Measurements from ENCODE around the gene SRMS. TPM values are rescaled to one million over a fixed set of nuclear protein-coding genes. Genes with fewer than 3 reads are reported as not detected.

Gene SRMS
- total RNA-seq, 1 experiment from 2014 or later: not detected

GRCh38 chr20:63494420-63495166, 53.0 kb downstream of the SRMS start:
- Histone ChIP-seq H3K4me3 (no peak overlapping the region), H3K4me1 (replicated peaks) (peaks cover 20% of the 10 kb centered on the region), H3K27ac (no peak overlapping the region)

GRCh38 chr20:63494084-63494419, 53.5 kb downstream of the SRMS start:
- peaks cover 17% of the 10 kb centered on the region for H3K4me1 ChIP-seq (replicated peaks)
- no peak for DNase-seq (ENCODE audit: low read depth in 1 of 2, low spot score in 2 of 2)
- H3K4me3 ChIP-seq: no peak overlapping the region

More at GRCh38 chr20:63494420-63495166, 53.0 kb downstream of the SRMS start:
- H3K36me3 ChIP-seq: no peaks in the 10 kb centered on the region
- no peaks in the 10 kb centered on the region for H3K9me3 ChIP-seq (replicated peaks)
- peaks cover 16% of the 10 kb centered on the region for H3K27me3 ChIP-seq (replicated peaks)
- DNase-seq (ENCODE audit: low read depth in 1 of 2, low spot score in 2 of 2): no peak

GRCh38 chr20:63493563-63494020, 54.0 kb downstream of the SRMS start:
- Histone ChIP-seq H3K36me3 (no peaks in the 10 kb centered on the region), H3K4me1 (replicated peaks) (peaks cover 17% of the 10 kb centered on the region), H3K27ac (no peak overlapping the region), H3K4me3 (no peak overlapping the region), H3K27me3 (replicated peaks) (peaks cover 12% of the 10 kb centered on the region), H3K9me3 (replicated peaks) (no peaks in the 10 kb centered on the region)
- no peak for DNase-seq (ENCODE audit: low read depth in 1 of 2, low spot score in 2 of 2)

More at GRCh38 chr20:63494084-63494419, 53.5 kb downstream of the SRMS start:
- peaks cover 12% of the 10 kb centered on the region for H3K27me3 ChIP-seq (replicated peaks)
- H3K9me3 ChIP-seq (replicated peaks): no peaks in the 10 kb centered on the region
- H3K36me3 ChIP-seq: no peaks in the 10 kb centered on the region
- no peak overlapping the region for H3K27ac ChIP-seq

- Histone ChIP-seq H3K4me3 (no peak overlapping the region), H3K27me3 (replicated peaks) (peaks cover 7% of the 10 kb centered on the region), H3K9me3 (replicated peaks) (no peaks in the 10 kb centered on the region), H3K36me3 (no peaks in the 10 kb centered on the region), H3K27ac (no peak overlapping the region), H3K4me1 (replicated peaks) (peaks cover 12% of the 10 kb centered on the region)
- no peak for DNase-seq (ENCODE audit: low read depth in 1 of 2, low spot score in 2 of 2)
Measured at GRCh38 chr20:63492982-63493381, 54.6 kb downstream of the SRMS start.

- no peaks in the 10 kb centered on the region for H3K9me3 ChIP-seq (replicated peaks)
- no peak overlapping the region for H3K4me3 ChIP-seq
- DNase-seq (ENCODE audit: low read depth in 1 of 2, low spot score in 2 of 2): no peak
- peaks cover 7% of the 10 kb centered on the region for H3K4me1 ChIP-seq (replicated peaks)
- H3K27ac ChIP-seq: no peak overlapping the region
- no peaks in the 10 kb centered on the region for H3K36me3 ChIP-seq
- H3K27me3 ChIP-seq (replicated peaks): peaks cover 3% of the 10 kb centered on the region
Measured at GRCh38 chr20:63492518-63492917, 55.0 kb downstream of the SRMS start.

DNA sequence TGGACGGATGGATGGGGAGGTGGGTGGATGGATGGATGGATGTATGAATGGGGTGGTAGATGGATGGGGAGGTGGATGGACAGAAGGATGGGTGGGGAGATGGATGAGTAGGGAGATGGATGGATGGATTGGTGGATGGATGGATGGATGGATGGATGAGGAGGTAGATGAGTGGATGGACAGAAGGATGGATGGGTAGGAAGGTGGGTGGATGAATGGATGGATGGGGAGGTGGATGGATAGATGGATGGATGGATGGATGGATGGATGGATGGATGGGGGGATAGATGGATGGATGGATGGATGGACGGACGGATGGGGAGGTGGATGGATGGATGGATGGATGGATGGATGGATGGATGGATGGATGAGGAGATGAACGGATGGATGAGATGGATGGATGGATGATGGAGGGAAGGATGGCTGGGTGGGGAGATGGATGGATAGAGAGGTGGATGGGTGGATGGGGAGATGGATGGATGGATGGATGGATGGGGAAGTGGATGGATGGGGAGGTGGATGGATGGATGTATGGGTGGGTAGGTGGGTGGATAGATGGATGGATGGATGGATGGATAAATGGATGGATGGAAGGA, 55.8 kb downstream of the SRMS start:
- Histone ChIP-seq H3K27me3 (replicated peaks) (no peaks in the 10 kb centered on the region), H3K27ac (no peak overlapping the region), H3K36me3 (no peaks in the 10 kb centered on the region), H3K4me3 (no peak overlapping the region), H3K9me3 (replicated peaks) (no peaks in the 10 kb centered on the region), H3K4me1 (replicated peaks) (peaks cover 5% of the 10 kb centered on the region)
- no peak for DNase-seq (ENCODE audit: low read depth in 1 of 2, low spot score in 2 of 2)

DNA sequence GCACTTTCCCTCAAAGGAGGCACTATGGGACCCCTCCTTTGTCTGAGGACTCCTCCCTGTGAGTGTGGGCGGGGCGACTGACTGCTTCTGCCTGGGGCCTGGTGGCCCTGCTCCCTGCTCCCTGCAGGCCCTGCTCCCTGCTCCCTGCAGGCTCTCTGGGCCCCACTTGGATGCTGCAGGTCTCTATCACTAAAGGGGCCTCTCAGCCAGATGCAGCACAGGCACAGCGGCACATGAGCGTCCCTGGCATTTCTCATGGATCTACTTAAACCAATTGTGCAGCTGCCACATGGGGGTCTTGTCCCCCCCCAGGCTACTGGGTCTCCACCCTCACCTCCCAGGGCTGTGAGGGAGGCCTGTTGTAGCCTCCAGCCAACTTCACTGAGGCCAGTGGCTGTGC, 56.5 kb downstream of the SRMS start:
- H3K4me3 ChIP-seq: no peak overlapping the region
- no peaks in the 10 kb centered on the region for H3K36me3 ChIP-seq
- H3K27ac ChIP-seq: no peak overlapping the region
- no peaks in the 10 kb centered on the region for H3K27me3 ChIP-seq (replicated peaks)
- H3K4me1 ChIP-seq (replicated peaks): no peaks in the 10 kb centered on the region
- no peaks in the 10 kb centered on the region for H3K9me3 ChIP-seq (replicated peaks)
- no peak for DNase-seq (ENCODE audit: low read depth in 1 of 2, low spot score in 2 of 2)

Other genes with a start within 250 kb of the SRMS start
- gene CHRNA4, start 186.4 kb downstream of the SRMS start, total RNA-seq (2014; rRNA removed; shearing (Covaris generic)): not detected in 2 replicates
- gene KCNQ2, start 75.1 kb downstream of the SRMS start, total RNA-seq (2014; rRNA removed; shearing (Covaris generic)): not detected in 2 replicates
- gene EEF1A2, start 48.7 kb downstream of the SRMS start, total RNA-seq (2014; rRNA removed; shearing (Covaris generic)): 5.2 and 13.0 TPM in 2 replicates
- gene PPDPF, start 27.0 kb downstream of the SRMS start, total RNA-seq (2014; rRNA removed; shearing (Covaris generic)): 47.2 and 56.7 TPM in 2 replicates
- not detected in 2 replicates for gene PTK6, start 10.4 kb downstream of the SRMS start, total RNA-seq (2014; rRNA removed; shearing (Covaris generic))
- 0.11 TPM in 1 of 2 replicates, not detected in the other for gene FNDC11, start 6.4 kb upstream of the SRMS start, total RNA-seq (2014; rRNA removed; shearing (Covaris generic))
- gene HELZ2, start 26.5 kb upstream of the SRMS start, total RNA-seq (2014; rRNA removed; shearing (Covaris generic)): 14.3 and 17.8 TPM in 2 replicates
- 8.7 and 10.4 TPM in 2 replicates for gene GMEB2, start 79.4 kb upstream of the SRMS start, total RNA-seq (2014; rRNA removed; shearing (Covaris generic))
- 1.3 and 4.6 TPM in 2 replicates for gene STMN3, start 105.7 kb upstream of the SRMS start, total RNA-seq (2014; rRNA removed; shearing (Covaris generic))
- gene RTEL1, start 110.6 kb upstream of the SRMS start, total RNA-seq (2014; rRNA removed; shearing (Covaris generic)): 8.4 and 11.0 TPM in 2 replicates
- 1.9 TPM in 1 of 2 replicates, not detected in the other for gene TNFRSF6B, start 148.9 kb upstream of the SRMS start, total RNA-seq (2014; rRNA removed; shearing (Covaris generic))
- gene ARFRP1, start 160.2 kb upstream of the SRMS start, total RNA-seq (2014; rRNA removed; shearing (Covaris generic)): 49.1 and 67.6 TPM in 2 replicates
- gene ZGPAT, start 160.3 kb upstream of the SRMS start, total RNA-seq (2014; rRNA removed; shearing (Covaris generic)): 22.8 and 43.9 TPM in 2 replicates
- gene LIME1, start 188.9 kb upstream of the SRMS start, total RNA-seq (2014; rRNA removed; shearing (Covaris generic)): 10.2 and 38.5 TPM in 2 replicates
- 66.9 and 95.6 TPM in 2 replicates for gene SLC2A4RG, start 192.0 kb upstream of the SRMS start, total RNA-seq (2014; rRNA removed; shearing (Covaris generic))